Endothelial cell (in vitro differentiated cells): ENCODE results near the gene CHD1. TPM values are rescaled to one million over a fixed set of nuclear protein-coding genes. Genes with fewer than 3 reads are reported as not detected.

Source experiments
- DNase-seq: peaks from one replicate; pipeline ENCODE4 v3.0.0; 2021; ENCODE audit warnings: low spot score
- H3K27ac Mint-ChIP-seq: one replicate; pipeline ENCODE4 v1.8.0; 2021; ENCODE audit warnings: mixed read lengths, inconsistent platforms; ENCODE audit not compliant: unreplicated experiment
- H3K27me3 Mint-ChIP-seq: one replicate; pipeline ENCODE4 v1.8.0; 2021; ENCODE audit warnings: mild to moderate bottlenecking, moderate library complexity, mixed read lengths, inconsistent platforms; ENCODE audit not compliant: unreplicated experiment
- H3K36me3 Mint-ChIP-seq: one replicate; pipeline ENCODE4 v1.8.0; 2021; ENCODE audit warnings: mild to moderate bottlenecking, low read depth, mixed read lengths, inconsistent platforms; ENCODE audit not compliant: unreplicated experiment
- H3K4me1 Mint-ChIP-seq: one replicate; pipeline ENCODE4 v1.8.0; 2021; ENCODE audit warnings: mild to moderate bottlenecking, mixed read lengths, inconsistent platforms; ENCODE audit not compliant: unreplicated experiment
- H3K4me3 Mint-ChIP-seq: one replicate; pipeline ENCODE4 v1.8.0; 2021; ENCODE audit warnings: mild to moderate bottlenecking, mixed read lengths, inconsistent platforms; ENCODE audit not compliant: unreplicated experiment
- H3K9me3 Mint-ChIP-seq: one replicate; pipeline ENCODE4 v1.8.0; 2021; ENCODE audit warnings: mixed read lengths, inconsistent platforms; ENCODE audit not compliant: unreplicated experiment
- total RNA-seq: library from RNA; stranded (reverse); fragmentation: NEBNext Ultra II Directional; extraction: Animal tissue kit (Norgen Biotek cat#: 25700); gene quantifications from one replicate; pipeline ENCODE4 v1.2.1, GENCODE V29; 2021; ENCODE audit not compliant: unreplicated experiment
- TF ChIP-seq, protein P1 (sequence below): fragments of 200-600 bp; sonication (generic); IDR thresholded peaks from one replicate; pipeline ENCODE4 v1.5.0; 2021; ENCODE audit warnings: antibody characterized with exemption; ENCODE audit not compliant: unreplicated experiment

CHD1 gene
- total RNA-seq, 1 donor from 2014 or later = 50.5 TPM

GRCh38 chr5:98969400-98969799 is 40.6 kb upstream of the CHD1 start:
- TF ChIP-seq, protein P1, sequence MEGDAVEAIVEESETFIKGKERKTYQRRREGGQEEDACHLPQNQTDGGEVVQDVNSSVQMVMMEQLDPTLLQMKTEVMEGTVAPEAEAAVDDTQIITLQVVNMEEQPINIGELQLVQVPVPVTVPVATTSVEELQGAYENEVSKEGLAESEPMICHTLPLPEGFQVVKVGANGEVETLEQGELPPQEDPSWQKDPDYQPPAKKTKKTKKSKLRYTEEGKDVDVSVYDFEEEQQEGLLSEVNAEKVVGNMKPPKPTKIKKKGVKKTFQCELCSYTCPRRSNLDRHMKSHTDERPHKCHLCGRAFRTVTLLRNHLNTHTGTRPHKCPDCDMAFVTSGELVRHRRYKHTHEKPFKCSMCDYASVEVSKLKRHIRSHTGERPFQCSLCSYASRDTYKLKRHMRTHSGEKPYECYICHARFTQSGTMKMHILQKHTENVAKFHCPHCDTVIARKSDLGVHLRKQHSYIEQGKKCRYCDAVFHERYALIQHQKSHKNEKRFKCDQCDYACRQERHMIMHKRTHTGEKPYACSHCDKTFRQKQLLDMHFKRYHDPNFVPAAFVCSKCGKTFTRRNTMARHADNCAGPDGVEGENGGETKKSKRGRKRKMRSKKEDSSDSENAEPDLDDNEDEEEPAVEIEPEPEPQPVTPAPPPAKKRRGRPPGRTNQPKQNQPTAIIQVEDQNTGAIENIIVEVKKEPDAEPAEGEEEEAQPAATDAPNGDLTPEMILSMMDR = no peak
- Mint-ChIP-seq H3K9me3 (no peaks in the 10 kb centered on the region), H3K36me3 (no peaks in the 10 kb centered on the region), H3K27me3 (no peaks in the 10 kb centered on the region), H3K4me3 (no peak overlapping the region), H3K4me1 (no peaks in the 10 kb centered on the region), H3K27ac (no peak overlapping the region)
- no peak for DNase-seq

DNA sequence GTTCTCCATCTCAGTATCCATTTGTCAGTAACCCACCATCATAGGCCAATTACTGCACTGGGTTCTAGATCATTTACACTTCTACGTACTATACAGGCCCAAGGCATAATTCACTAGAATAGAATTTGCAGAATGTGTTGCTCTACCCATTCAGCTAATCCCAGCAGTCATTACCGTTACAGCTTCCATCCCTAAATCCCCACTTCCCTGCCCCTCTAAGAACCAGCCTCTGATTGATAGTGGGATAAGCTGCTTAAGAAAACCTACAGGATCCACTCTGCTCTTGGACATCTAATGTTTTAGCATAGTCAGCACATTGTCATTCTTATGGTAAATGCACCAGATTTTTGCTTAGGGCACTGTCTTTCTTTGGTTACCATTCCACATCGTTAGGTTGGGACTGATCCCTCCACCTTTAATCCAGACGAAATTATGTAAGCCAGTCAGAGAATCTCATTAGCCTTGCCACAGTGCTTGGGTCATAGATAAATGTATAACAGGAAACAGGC is 39.3 kb upstream of the CHD1 start:
- Mint-ChIP-seq H3K4me1 (no peaks in the 10 kb centered on the region), H3K9me3 (no peaks in the 10 kb centered on the region), H3K27ac (no peak overlapping the region), H3K36me3 (no peaks in the 10 kb centered on the region), H3K4me3 (no peak overlapping the region), H3K27me3 (no peaks in the 10 kb centered on the region)
- no peak for DNase-seq
- TF ChIP-seq, protein P1 = no peak

- no peaks in the 10 kb centered on the region for H3K36me3 Mint-ChIP-seq
- DNase-seq = no peak
- no peaks in the 10 kb centered on the region for H3K9me3 Mint-ChIP-seq
- no peaks in the 10 kb centered on the region for H3K27me3 Mint-ChIP-seq
- TF ChIP-seq, protein P1 = no peak
- H3K27ac Mint-ChIP-seq = no peak overlapping the region
- H3K4me3 Mint-ChIP-seq = no peak overlapping the region
- no peaks in the 10 kb centered on the region for H3K4me1 Mint-ChIP-seq
Measured at GRCh38 chr5:98965226-98965625, 36.4 kb upstream of the CHD1 start.

GRCh38 chr5:98964621-98965020 is 35.8 kb upstream of the CHD1 start:
- H3K27me3 Mint-ChIP-seq = no peaks in the 10 kb centered on the region
- H3K9me3 Mint-ChIP-seq = no peaks in the 10 kb centered on the region
- no peak overlapping the region for H3K4me3 Mint-ChIP-seq
- no peak for DNase-seq
- TF ChIP-seq, protein P1 = no peak
- no peaks in the 10 kb centered on the region for H3K4me1 Mint-ChIP-seq
- H3K36me3 Mint-ChIP-seq = no peaks in the 10 kb centered on the region
- no peak overlapping the region for H3K27ac Mint-ChIP-seq

GRCh38 chr5:98963019-98963418 is 34.2 kb upstream of the CHD1 start:
- Mint-ChIP-seq H3K4me3 (no peak overlapping the region), H3K4me1 (no peaks in the 10 kb centered on the region), H3K27ac (no peak overlapping the region), H3K36me3 (no peaks in the 10 kb centered on the region), H3K27me3 (no peaks in the 10 kb centered on the region), H3K9me3 (no peaks in the 10 kb centered on the region)
- DNase-seq = no peak
- TF ChIP-seq, protein P1 = no peak
